Measurements from ENCODE around the gene CWC27. TPM values are rescaled to one million over a fixed set of nuclear protein-coding genes. Genes with fewer than 3 reads are reported as not detected.

Gene CWC27
- polyA plus RNA-seq, 1 experiment = 39.5 TPM

GRCh38 chr5:65030056-65030455, 261.3 kb downstream of the CWC27 start:
- Histone ChIP-seq H3K4me3 (ENCODE audit: low read depth, low read length) (no peak overlapping the region), H3K27me3 (ENCODE audit: control insufficient read depth, insufficient read depth, low read length) (no peaks in the 10 kb centered on the region), H3K27ac (ENCODE audit: low read depth, low read length) (no peak overlapping the region), H3K9me3 (ENCODE audit: control insufficient read depth, insufficient read depth, low read length) (peaks cover 6% of the 10 kb centered on the region)
- POLR2A ChIA-PET = no interaction called here
- no peak for DNase-seq (ENCODE audit: low read depth, low spot score)
- CTCF ChIA-PET = no interaction called here
- TF ChIP-seq, protein P1, sequence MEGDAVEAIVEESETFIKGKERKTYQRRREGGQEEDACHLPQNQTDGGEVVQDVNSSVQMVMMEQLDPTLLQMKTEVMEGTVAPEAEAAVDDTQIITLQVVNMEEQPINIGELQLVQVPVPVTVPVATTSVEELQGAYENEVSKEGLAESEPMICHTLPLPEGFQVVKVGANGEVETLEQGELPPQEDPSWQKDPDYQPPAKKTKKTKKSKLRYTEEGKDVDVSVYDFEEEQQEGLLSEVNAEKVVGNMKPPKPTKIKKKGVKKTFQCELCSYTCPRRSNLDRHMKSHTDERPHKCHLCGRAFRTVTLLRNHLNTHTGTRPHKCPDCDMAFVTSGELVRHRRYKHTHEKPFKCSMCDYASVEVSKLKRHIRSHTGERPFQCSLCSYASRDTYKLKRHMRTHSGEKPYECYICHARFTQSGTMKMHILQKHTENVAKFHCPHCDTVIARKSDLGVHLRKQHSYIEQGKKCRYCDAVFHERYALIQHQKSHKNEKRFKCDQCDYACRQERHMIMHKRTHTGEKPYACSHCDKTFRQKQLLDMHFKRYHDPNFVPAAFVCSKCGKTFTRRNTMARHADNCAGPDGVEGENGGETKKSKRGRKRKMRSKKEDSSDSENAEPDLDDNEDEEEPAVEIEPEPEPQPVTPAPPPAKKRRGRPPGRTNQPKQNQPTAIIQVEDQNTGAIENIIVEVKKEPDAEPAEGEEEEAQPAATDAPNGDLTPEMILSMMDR (IDR thresholded peaks at IDR 0.05; ENCODE audit: low read depth, low read length) = no peak

- ChIA-PET CTCF (no interaction called here), POLR2A (no interaction called here)
- TF ChIP-seq, protein P1 (IDR thresholded peaks at IDR 0.05; ENCODE audit: low read depth, low read length) = no peak
- H3K4me3 ChIP-seq (ENCODE audit: low read depth, low read length) = no peak overlapping the region
- no peaks in the 10 kb centered on the region for H3K27me3 ChIP-seq (ENCODE audit: control insufficient read depth, insufficient read depth, low read length)
- DNase-seq (ENCODE audit: low read depth, low spot score) = peak; percentile 93
- H3K27ac ChIP-seq (ENCODE audit: low read depth, low read length) = no peak overlapping the region
- peaks cover 6% of the 10 kb centered on the region for H3K9me3 ChIP-seq (ENCODE audit: control insufficient read depth, insufficient read depth, low read length)
These were observed 263.5 kb downstream of the CWC27 start for GRCh38 chr5:65032250-65032649.

DNA sequence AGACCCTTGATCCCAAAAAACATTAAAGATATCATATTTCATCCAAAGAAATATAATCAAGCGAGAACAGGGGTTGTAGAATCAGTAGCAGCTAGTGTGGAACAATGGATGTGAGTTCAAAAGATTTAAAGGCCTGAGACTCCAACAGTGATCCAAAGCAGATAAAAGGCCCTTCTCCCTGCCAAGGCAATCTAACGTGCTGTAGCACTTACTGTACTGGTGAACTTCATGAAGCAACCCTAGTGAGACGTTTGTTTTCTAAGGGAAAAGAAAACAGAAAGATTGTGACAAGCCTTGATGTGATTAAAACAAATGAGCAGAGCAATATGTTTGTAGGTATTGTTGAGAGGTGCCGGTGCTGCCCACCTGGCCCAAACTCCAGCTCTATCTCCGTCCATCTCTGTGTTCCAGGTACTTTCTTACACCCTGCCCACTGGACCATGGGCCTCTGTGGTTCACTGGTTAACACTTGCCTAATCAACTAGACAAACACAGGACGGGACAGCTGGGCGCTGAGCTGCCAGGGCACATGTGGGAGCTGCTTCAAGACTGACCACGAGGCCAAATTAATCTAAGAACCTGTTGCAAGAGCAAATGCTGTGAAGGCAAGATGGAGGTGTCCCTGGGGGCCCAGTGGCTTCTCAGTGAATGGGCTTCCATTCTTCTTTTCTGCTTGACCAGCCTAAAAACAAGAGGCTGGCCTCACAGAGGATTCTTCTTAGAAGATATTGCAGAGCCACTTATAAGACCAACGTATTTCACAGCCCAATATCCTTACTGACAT, 265.5 kb downstream of the CWC27 start:
- DNase-seq (ENCODE audit: low read depth, low spot score) = no peak

DNA sequence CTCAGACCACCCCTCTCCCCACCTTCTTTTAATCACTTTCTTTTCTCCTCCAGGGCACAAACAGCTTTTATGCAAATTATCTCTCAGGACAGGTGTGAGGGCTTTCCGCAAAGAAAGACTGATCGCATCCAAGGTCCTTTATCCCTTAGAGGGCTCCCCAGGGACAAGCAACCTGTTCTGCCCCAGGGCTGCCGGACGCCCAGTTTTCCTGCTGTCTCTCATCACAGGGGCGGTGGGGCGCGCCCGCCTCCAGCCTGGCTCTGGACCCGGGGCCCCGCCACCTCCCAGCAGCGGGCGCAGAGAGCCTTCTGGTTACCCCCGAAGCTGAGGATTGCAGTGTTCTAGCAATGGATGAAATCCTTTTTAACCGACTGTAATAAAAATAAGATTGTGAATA, 266.1 kb downstream of the CWC27 start:
- TF ChIP-seq, protein P1 (IDR thresholded peaks at IDR 0.05; ENCODE audit: low read depth, low read length) = no peak
- POLR2A ChIA-PET = interaction anchor here (0.7 to 1.9 kb wide), 4 partner anchors 23 to 448 kb away, joined by 3 to 13 read pairs (median 4); no protein-coding TSS in a partner anchor
- Histone ChIP-seq H3K27ac (ENCODE audit: low read depth, low read length) (peak overlapping the region; percentile 89), H3K27me3 (ENCODE audit: control insufficient read depth, insufficient read depth, low read length) (no peaks in the 10 kb centered on the region), H3K9me3 (ENCODE audit: control insufficient read depth, insufficient read depth, low read length) (peaks cover 6% of the 10 kb centered on the region), H3K4me3 (ENCODE audit: low read depth, low read length) (no peak overlapping the region)
- CTCF ChIA-PET = interaction anchor here (1.2 to 1.3 kb wide), 2 partner anchors 13 to 224 kb away, joined by 3 to 5 read pairs; no protein-coding TSS in a partner anchor
- no peak for DNase-seq (ENCODE audit: low read depth, low spot score)

More for the DNA sequence above, 265.5 kb downstream of the CWC27 start:
- CTCF ChIA-PET = interaction anchor here (1.0 to 1.3 kb wide), 2 partner anchors 42 to 223 kb away, joined by 3 to 5 read pairs; no protein-coding TSS in a partner anchor
- no peaks in the 10 kb centered on the region for H3K27me3 ChIP-seq (ENCODE audit: control insufficient read depth, insufficient read depth, low read length)
- peaks cover 6% of the 10 kb centered on the region for H3K9me3 ChIP-seq (ENCODE audit: control insufficient read depth, insufficient read depth, low read length)
- POLR2A ChIA-PET = interaction anchor here (1.9 kb wide), 1 partner anchor 92 kb away, joined by 13 read pairs; no protein-coding TSS in a partner anchor
- no peak overlapping the region for H3K27ac ChIP-seq (ENCODE audit: low read depth, low read length)
- TF ChIP-seq, protein P1 (IDR thresholded peaks at IDR 0.05; ENCODE audit: low read depth, low read length) = no peak
- H3K4me3 ChIP-seq (ENCODE audit: low read depth, low read length) = no peak overlapping the region

Measured in AG04450 (cell line).